K562 (cell line): Measurements from ENCODE around the gene SLCO1A2. TPM values are rescaled to one million over a fixed set of nuclear protein-coding genes. Genes with fewer than 3 reads are reported as not detected.

Experiments used
- ATAC-seq: fragments of 200-7000 bp; cut with Tn5 transposase; 3 replicates; pipeline ENCODE4 v1.9.1; 2020; ENCODE audit warnings: moderate library complexity
- BruUV-seq: library from RNA; stranded (reverse); fragments of 400-500 nt; replicated peaks from 2 replicates; lab custom pipeline; 2021; lab: Mats Ljungman, UMichigan
- CTCF ChIA-PET: fragments of 300-600 bp; formaldehyde crosslinking; extraction: SDS; loops from one replicate; lab custom pipeline; 2021; ENCODE audit warnings: low intra/inter-chr PET ratio; lab: Yijun Ruan, JAX
- POLR2A ChIA-PET: fragments of 300-600, 350-650 bp; sonication (Branson Sonifier 250); formaldehyde crosslinking; extraction: SDS; loops from one replicate; lab custom pipeline; 2021; ENCODE audit warnings: antibody characterized with exemption, inconsistent platforms; lab: Yijun Ruan, JAX
- DNase-seq, 4 experiments: peaks; one replicate each; pipeline versions ENCODE4 v3.0.0 to v3.0.0-alpha.2; 2011 to 2018; ENCODE audit warnings: low spot score in 3 of 4, mixed read lengths in 3 of 4; ENCODE audit errors: extremely low read depth in 1 of 4
- FAIRE-seq: peaks from 2 replicates; lab custom pipeline; 2011; peaks lifted over from hg19 to GRCh38; lab: Jason Lieb, UNC
- H2AFZ ChIP-seq: 2 replicates; pipeline ENCODE4 v1.6.0; 2011; ENCODE audit warnings: low read depth, low read length, control low read depth, inconsistent platforms
- H3K27ac ChIP-seq: fragments of 200-600 bp; 3 replicates; pipeline ENCODE4 v1.8.0; 2011; ENCODE audit warnings: low read depth, mild to moderate bottlenecking, control low read depth, inconsistent platforms, low read length, moderate library complexity, mixed read lengths; ENCODE audit errors: extremely low read depth
- H3K27me3 ChIP-seq, 2 experiments: fragments of 300-600 bp in 1 of 2; 2 replicates in 1 of 2; 3 replicates in 1 of 2; pipeline versions ENCODE4 v1.6.0 to v1.8.0; 2011; ENCODE audit warnings: inconsistent platforms in 2 of 2, low read length in 2 of 2, mild to moderate bottlenecking in 1 of 2, mixed read lengths in 1 of 2, moderate library complexity in 1 of 2; ENCODE audit not compliant: control insufficient read depth in 2 of 2, insufficient read depth in 2 of 2
- H3K36me3 ChIP-seq: fragments of 300-600 bp; 3 replicates; pipeline ENCODE4 v1.8.0; 2011; ENCODE audit warnings: mild to moderate bottlenecking, low read length, inconsistent platforms; ENCODE audit not compliant: control insufficient read depth, insufficient read depth
- H3K4me1 ChIP-seq, 2 experiments: fragments of 200-600 bp in 1 of 2; replicated peaks in 1 of 2; 2 replicates in 1 of 2; 3 replicates in 1 of 2; pipeline versions ENCODE4 v1.5.1 to v1.8.0; 2011; ENCODE audit warnings: inconsistent platforms in 2 of 2, low read length in 2 of 2, mild to moderate bottlenecking in 1 of 2, mixed read lengths in 1 of 2, moderate library complexity in 1 of 2; ENCODE audit not compliant: control insufficient read depth in 2 of 2, insufficient read depth in 2 of 2
- H3K4me2 ChIP-seq: 2 replicates; pipeline ENCODE4 v1.6.1; 2011; ENCODE audit warnings: low read length, control low read depth, inconsistent platforms, mixed read lengths; ENCODE audit not compliant: insufficient read depth
- H3K4me3 ChIP-seq: fragments of 200-600 bp; sonication (generic), shearing (Covaris generic); 2 replicates; pipeline ENCODE4 v1.5.1; 2016; ENCODE audit warnings: control low read depth, inconsistent platforms
- H3K79me2 ChIP-seq: fragments of 200-600 bp; 3 replicates; pipeline ENCODE4 v1.8.0; 2011; ENCODE audit warnings: low read length, inconsistent platforms; ENCODE audit not compliant: control insufficient read depth, insufficient read depth
- H3K9ac ChIP-seq, 2 experiments: 2 replicates each; pipeline versions ENCODE4 v1.6.0 to v1.6.1; 2011; ENCODE audit warnings: low read depth in 2 of 2, low read length in 2 of 2, control low read depth in 1 of 2, inconsistent platforms in 1 of 2, mild to moderate bottlenecking in 1 of 2, mixed read lengths in 1 of 2; ENCODE audit not compliant: insufficient read depth in 1 of 2
- H3K9me1 ChIP-seq: one replicate; pipeline ENCODE4 v1.6.0; 2011; ENCODE audit warnings: inconsistent platforms, mild to moderate bottlenecking, low read length, moderate library complexity; ENCODE audit not compliant: control insufficient read depth, insufficient read depth
- H3K9me3 ChIP-seq: replicated peaks from 2 replicates; pipeline ENCODE4 v1.5.1; 2011; ENCODE audit warnings: low read depth, low read length, inconsistent platforms; ENCODE audit not compliant: control insufficient read depth, insufficient read depth
- H4K20me1 ChIP-seq: replicated peaks from 2 replicates; pipeline ENCODE4 v1.6.1; 2011; ENCODE audit warnings: low read length, inconsistent platforms, mixed read lengths; ENCODE audit not compliant: control insufficient read depth, insufficient read depth
- CBFB ChIP-seq: sonication (generic); formaldehyde crosslinking; IDR thresholded peaks from 2 replicates; pipeline ENCODE4 v1.4.0; 2020; ENCODE audit warnings: mild to moderate bottlenecking, missing genetic modification reagents
- EP400 ChIP-seq: fragments of 450-650 bp; IDR thresholded peaks from 2 replicates; pipeline ENCODE4 v1.6.1; 2017; ENCODE audit warnings: antibody characterized with exemption, mild to moderate bottlenecking, moderate library complexity
- HCFC1 ChIP-seq: IDR thresholded peaks from 2 replicates; pipeline ENCODE4 v1.6.1; 2012; ENCODE audit warnings: low read depth, low read length, improper control_type of control experiment
- MYC ChIP-seq, 2 experiments: fragments of 250-450 bp in 1 of 2; sonication (Bioruptor Pico) in 1 of 2; IDR thresholded peaks; 2 replicates each; pipeline versions ENCODE4 v1.5.1 to v1.6.1; 2012 to 2021; ENCODE audit warnings: low read depth in 2 of 2, borderline replicate concordance in 1 of 2, improper control_type of control experiment in 1 of 2, low read length in 1 of 2, mild to moderate bottlenecking in 1 of 2, moderate library complexity in 1 of 2
- NBN ChIP-seq: fragments of 450-650 bp; IDR thresholded peaks from 2 replicates; pipeline ENCODE4 v1.6.1; 2016; ENCODE audit warnings: low read depth, mild to moderate bottlenecking
- NCOR1 ChIP-seq: fragments of 450-650 bp; IDR thresholded peaks from 2 replicates; pipeline ENCODE4 v1.6.1; 2016; ENCODE audit warnings: mild to moderate bottlenecking, moderate library complexity
- NFIC ChIP-seq: fragments of 450-650 bp; IDR thresholded peaks from 2 replicates; pipeline ENCODE4 v1.6.1; 2017; ENCODE audit warnings: mild to moderate bottlenecking, inconsistent platforms
- PHF21A ChIP-seq: fragments of 450-650 bp; IDR thresholded peaks from 2 replicates; pipeline ENCODE4 v1.6.1; 2017; ENCODE audit warnings: low read depth, borderline replicate concordance
- RFX5 ChIP-seq: IDR thresholded peaks from 2 replicates; pipeline ENCODE4 v1.6.1; 2011; ENCODE audit warnings: low read depth, mild to moderate bottlenecking, improper control_type of control experiment, low read length
- SMAD3 ChIP-seq: fragments of 450-650 bp; formaldehyde crosslinking; conservative IDR thresholded peaks from 2 replicates; pipeline ENCODE4 v1.4.0; 2020; ENCODE audit warnings: mild to moderate bottlenecking
- TEAD1 ChIP-seq, 2 experiments: fragments of 450-650 bp in 1 of 2; sonication (generic) in 1 of 2; formaldehyde crosslinking; IDR thresholded peaks; 2 replicates each; pipeline versions ENCODE4 v1.4.0 to v1.8.0; 2020 to 2022; ENCODE audit warnings: mild to moderate bottlenecking in 2 of 2, missing genetic modification reagents in 1 of 2
- ZNF140 ChIP-seq: fragments of 250-450 bp; sonication (Bioruptor Pico); IDR thresholded peaks from 2 replicates; pipeline ENCODE4 v1.8.0; 2021; ENCODE audit warnings: moderate library complexity, mild to moderate bottlenecking, inconsistent platforms
- ZNF384 ChIP-seq: IDR thresholded peaks from 2 replicates; pipeline ENCODE4 v1.6.1; 2012; ENCODE audit warnings: low read depth, low read length, improper control_type of control experiment
- ZNF77 ChIP-seq: fragments of 250-450 bp; sonication (Bioruptor Pico); IDR thresholded peaks from 2 replicates; pipeline ENCODE4 v1.5.0; 2020
- in situ Hi-C: fragments of 300-500 bp; cut with MboI; formaldehyde crosslinking; loops from 4 replicates; pipeline ENCODE4 v1.15.0; 2018; ENCODE audit warnings: inconsistent platforms, mixed read lengths
- intact Hi-C: fragments of 100-400 bp; cut with micrococcal nuclease; formaldehyde crosslinking; loops from 2 replicates; pipeline ENCODE4 v1.14.2; 2022
- polyA plus RNA-seq, 8 experiments: library from polyadenylated mRNA; depleted of rRNA in 4 of 8; stranded (reverse) in 5 of 8; unstranded in 3 of 8; fragments of >200 nt; fragmentation: Nextera tagmentation in 2 of 8; fragmentation: Illumina TruSeq in 1 of 8; extraction: Ambion mirVana in 2 of 8; extraction: Trizol in 1 of 8; gene quantifications; 2 replicates each; pipeline versions ENCODE4 v1.2.1 to v1.2.3, GENCODE V29; 2011 to 2014; ENCODE audit warnings: inconsistent platforms in 1 of 8, missing spikeins in 1 of 8
- total RNA-seq, 7 experiments: library from RNA; depleted of rRNA in 6 of 7; stranded (reverse); fragments of >200 nt in 6 of 7; fragmentation: Illumina TruSeq in 2 of 7; extraction: Trizol in 2 of 7; gene quantifications; 2 replicates each; pipeline versions ENCODE4 v1.2.1 to v1.2.3, GENCODE V29; 2011 to 2021; ENCODE audit warnings: low replicate concordance in 1 of 7
- TF ChIP-seq, protein P1 (sequence below): fragments of 250-450 bp; sonication (Bioruptor Pico); IDR thresholded peaks from 2 replicates; pipeline ENCODE4 v1.4.0; 2020; ENCODE audit warnings: mild to moderate bottlenecking, moderate library complexity
- TF ChIP-seq, protein P2 (sequence below), 2 experiments: fragments of 450-650 bp in 1 of 2; sonication (generic) in 1 of 2; formaldehyde crosslinking; conservative IDR thresholded peaks; 2 replicates each; pipeline versions ENCODE4 v1.4.0 to v1.8.1; 2020 to 2022; ENCODE audit warnings: mild to moderate bottlenecking in 1 of 2, missing genetic modification reagents in 1 of 2
- TF ChIP-seq, protein P3 (sequence below): IDR thresholded peaks from 2 replicates; pipeline ENCODE4 v1.6.1; 2014; ENCODE audit warnings: antibody characterized with exemption
- TF ChIP-seq, protein P4 (sequence below): fragments of 150-350 bp; conservative IDR thresholded peaks from 2 replicates; pipeline ENCODE4 v1.6.1; 2014; ENCODE audit warnings: low read length

SLCO1A2 gene
- total and polyA plus RNA-seq, 9 of the 15 experiments (the other 6 are each of a cell fraction or from before 2014, with no cell fraction given) = 1.2 to 4.4 (median 2.6) TPM

DNA sequence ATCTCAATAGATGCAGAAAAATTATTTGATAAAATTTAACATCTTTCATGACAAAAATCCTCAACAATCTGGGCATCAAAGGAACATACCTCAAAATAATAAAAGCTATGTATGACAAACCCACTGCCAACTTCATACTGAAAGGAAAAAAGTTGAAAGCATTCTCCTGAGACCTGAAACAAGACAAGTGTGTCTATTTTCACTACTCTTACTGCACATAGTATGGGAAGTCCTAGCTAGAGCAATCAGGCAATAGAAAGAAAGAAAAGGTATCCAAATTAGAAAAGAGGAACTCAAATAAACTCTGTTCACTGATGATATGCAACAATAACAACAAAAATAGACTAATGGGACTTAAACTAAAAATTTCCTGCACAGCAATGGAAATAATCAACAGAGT lies 113.6 kb downstream of the SLCO1A2 start:
- ChIA-PET CTCF (no interaction called here), POLR2A (no interaction called here)
- Histone ChIP-seq H3K27me3 (no peaks in the 10 kb centered on the region), H3K4me3 (no peak overlapping the region), H3K9me1 (no peaks in the 10 kb centered on the region), H3K36me3 (no peaks in the 10 kb centered on the region), H3K9ac (no peak overlapping the region), H3K4me2 (no peak overlapping the region), H3K27ac (no peak overlapping the region), H4K20me1 (no peaks in the 10 kb centered on the region), H3K79me2 (no peaks in the 10 kb centered on the region), H3K9me3 (no peaks in the 10 kb centered on the region), H3K4me1 (no peaks in the 10 kb centered on the region), H2AFZ (no peak overlapping the region)
- in situ Hi-C loops (no loop called here), intact Hi-C loops (no loop called here)
- DNase-seq (no peak), ATAC-seq (no peak), FAIRE-seq (no peak)
- no TSS peak for BruUV-seq
- TF ChIP-seq TEAD1 (CRISPR knock-in tag; IDR thresholded peaks at IDR 0.05) = no peak
- no peak for TF ChIP-seq NFIC
- TF ChIP-seq ZNF140 = no peak
- no peak for TF ChIP-seq ZNF384
- no peak for TF ChIP-seq NBN
- no peak for TF ChIP-seq HCFC1
- no peak for TF ChIP-seq MYC (IDR thresholded peaks at IDR 0.05; ENCODE audit: low read depth, low read length)
- TF ChIP-seq MYC (CRISPR knock-in tag; IDR thresholded peaks at IDR 0.05; ENCODE audit: borderline replicate concordance, low read depth) = no peak
- no peak for TF ChIP-seq EP400
- TF ChIP-seq SMAD3 (CRISPR knock-in tag) = no peak
- TF ChIP-seq, protein P1, sequence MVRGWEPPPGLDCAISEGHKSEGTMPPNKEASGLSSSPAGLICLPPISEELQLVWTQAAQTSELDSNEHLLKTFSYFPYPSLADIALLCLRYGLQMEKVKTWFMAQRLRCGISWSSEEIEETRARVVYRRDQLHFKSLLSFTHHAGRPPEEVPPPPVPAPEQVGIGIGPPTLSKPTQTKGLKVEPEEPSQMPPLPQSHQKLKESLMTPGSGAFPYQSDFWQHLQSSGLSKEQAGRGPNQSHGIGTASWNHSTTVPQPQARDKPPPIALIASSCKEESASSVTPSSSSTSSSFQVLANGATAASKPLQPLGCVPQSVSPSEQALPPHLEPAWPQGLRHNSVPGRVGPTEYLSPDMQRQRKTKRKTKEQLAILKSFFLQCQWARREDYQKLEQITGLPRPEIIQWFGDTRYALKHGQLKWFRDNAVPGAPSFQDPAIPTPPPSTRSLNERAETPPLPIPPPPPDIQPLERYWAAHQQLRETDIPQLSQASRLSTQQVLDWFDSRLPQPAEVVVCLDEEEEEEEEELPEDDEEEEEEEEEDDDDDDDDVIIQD (CRISPR knock-in tag) = no peak
- TF ChIP-seq, protein P2, sequence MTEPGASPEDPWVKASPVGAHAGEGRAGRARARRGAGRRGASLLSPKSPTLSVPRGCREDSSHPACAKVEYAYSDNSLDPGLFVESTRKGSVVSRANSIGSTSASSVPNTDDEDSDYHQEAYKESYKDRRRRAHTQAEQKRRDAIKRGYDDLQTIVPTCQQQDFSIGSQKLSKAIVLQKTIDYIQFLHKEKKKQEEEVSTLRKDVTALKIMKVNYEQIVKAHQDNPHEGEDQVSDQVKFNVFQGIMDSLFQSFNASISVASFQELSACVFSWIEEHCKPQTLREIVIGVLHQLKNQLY (CRISPR knock-in tag; conservative IDR thresholded peaks at IDR 0.05) = no peak
- TF ChIP-seq, protein P3, sequence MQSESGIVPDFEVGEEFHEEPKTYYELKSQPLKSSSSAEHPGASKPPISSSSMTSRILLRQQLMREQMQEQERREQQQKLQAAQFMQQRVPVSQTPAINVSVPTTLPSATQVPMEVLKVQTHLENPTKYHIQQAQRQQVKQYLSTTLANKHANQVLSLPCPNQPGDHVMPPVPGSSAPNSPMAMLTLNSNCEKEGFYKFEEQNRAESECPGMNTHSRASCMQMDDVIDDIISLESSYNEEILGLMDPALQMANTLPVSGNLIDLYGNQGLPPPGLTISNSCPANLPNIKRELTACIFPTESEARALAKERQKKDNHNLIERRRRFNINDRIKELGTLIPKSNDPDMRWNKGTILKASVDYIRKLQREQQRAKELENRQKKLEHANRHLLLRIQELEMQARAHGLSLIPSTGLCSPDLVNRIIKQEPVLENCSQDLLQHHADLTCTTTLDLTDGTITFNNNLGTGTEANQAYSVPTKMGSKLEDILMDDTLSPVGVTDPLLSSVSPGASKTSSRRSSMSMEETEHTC = no peak
- no peak for TF ChIP-seq ZNF77 (CRISPR knock-in tag)
- no peak for TF ChIP-seq RFX5
- TF ChIP-seq NCOR1 = no peak
- TF ChIP-seq, protein P4, sequence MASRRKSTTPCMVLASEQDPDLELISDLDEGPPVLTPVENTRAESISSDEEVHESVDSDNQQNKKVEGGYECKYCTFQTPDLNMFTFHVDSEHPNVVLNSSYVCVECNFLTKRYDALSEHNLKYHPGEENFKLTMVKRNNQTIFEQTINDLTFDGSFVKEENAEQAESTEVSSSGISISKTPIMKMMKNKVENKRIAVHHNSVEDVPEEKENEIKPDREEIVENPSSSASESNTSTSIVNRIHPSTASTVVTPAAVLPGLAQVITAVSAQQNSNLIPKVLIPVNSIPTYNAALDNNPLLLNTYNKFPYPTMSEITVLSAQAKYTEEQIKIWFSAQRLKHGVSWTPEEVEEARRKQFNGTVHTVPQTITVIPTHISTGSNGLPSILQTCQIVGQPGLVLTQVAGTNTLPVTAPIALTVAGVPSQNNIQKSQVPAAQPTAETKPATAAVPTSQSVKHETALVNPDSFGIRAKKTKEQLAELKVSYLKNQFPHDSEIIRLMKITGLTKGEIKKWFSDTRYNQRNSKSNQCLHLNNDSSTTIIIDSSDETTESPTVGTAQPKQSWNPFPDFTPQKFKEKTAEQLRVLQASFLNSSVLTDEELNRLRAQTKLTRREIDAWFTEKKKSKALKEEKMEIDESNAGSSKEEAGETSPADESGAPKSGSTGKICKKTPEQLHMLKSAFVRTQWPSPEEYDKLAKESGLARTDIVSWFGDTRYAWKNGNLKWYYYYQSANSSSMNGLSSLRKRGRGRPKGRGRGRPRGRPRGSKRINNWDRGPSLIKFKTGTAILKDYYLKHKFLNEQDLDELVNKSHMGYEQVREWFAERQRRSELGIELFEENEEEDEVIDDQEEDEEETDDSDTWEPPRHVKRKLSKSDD = no peak
- TF ChIP-seq PHF21A = no peak
- TF ChIP-seq CBFB (CRISPR knock-in tag) = no peak
